Esophagus muscularis mucosa (tissue), 4 donors: Measurements from ENCODE around the gene SYF2.
"Not testable (repeated sequence)": the region's sequence is repeated elsewhere in the genome, so short reads cannot be mapped to it uniquely, and the experiment has no call there.

ENCODE experiments used
- CTCF ChIP-seq, 3 experiments: fragments of 200-600 bp in 2 of 3; fragments of 450-650 bp in 1 of 3; sonication (generic) in 2 of 3; IDR thresholded peaks; one replicate each; pipeline ENCODE4 v1.5.1; 2017 to 2019; ENCODE audit warnings: antibody characterized with exemption in 3 of 3, mild to moderate bottlenecking in 2 of 3, moderate library complexity in 1 of 3
- EP300 ChIP-seq: sonication (generic); formaldehyde crosslinking; IDR thresholded peaks from one replicate; pipeline ENCODE4 v1.6.1; 2017; ENCODE audit warnings: antibody characterized with exemption
- POLR2A ChIP-seq: fragments of 450-650 bp; IDR thresholded peaks from one replicate; pipeline ENCODE4 v1.6.1; 2017; ENCODE audit warnings: antibody characterized with exemption, moderate library complexity, mild to moderate bottlenecking, low read depth
- POLR2AphosphoS5 ChIP-seq, 2 donors: sonication (generic); formaldehyde crosslinking; IDR thresholded peaks; one replicate each; pipeline ENCODE4 v1.6.1; 2017; ENCODE audit warnings: antibody characterized with exemption in 2 of 2

GRCh38 chr1:25235411-25235810, 3.1 kb upstream of the SYF2 start:
- not testable (repeated sequence) for TF ChIP-seq POLR2A; CTCF (IDR thresholded peaks at IDR 0.05); POLR2AphosphoS5 (IDR thresholded peaks at IDR 0.05); EP300
